Measurements from ENCODE around the gene CAB39L.

CAB39L gene

DNA sequence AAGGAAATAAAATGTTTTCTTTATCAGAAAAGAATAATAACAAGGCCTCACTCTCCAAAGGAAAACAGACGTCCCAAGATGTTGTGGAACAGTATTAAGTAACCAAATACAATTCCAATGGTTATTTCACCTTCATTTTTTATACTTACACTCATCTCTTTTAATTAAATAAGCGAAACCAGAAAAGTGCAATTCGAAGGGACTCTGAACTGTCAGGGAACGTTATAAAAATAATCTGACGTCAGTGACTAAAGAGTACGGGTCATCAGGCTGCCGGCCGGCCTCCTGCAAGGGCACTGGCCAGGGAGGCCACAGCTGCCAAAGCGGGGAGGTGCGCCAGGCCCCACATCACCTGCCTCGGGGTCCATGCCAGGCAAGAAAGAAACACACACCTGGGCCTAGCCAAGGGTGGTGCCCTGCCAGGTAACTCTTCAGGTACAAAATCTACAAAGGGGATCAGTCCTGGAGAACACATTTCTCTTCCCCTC lies 134.9 kb downstream of the CAB39L start:
- TF ChIP-seq CTCF (IDR thresholded peaks at IDR 0.05; ENCODE audit: control extremely low read depth, extremely low read depth, low read depth, missing control alignments) = no peak
- CTCF ChIA-PET = no interaction called here
- POLR2A ChIA-PET = no interaction called here
- DNase-seq (ENCODE audit: extremely low spot score) = no peak

DNA sequence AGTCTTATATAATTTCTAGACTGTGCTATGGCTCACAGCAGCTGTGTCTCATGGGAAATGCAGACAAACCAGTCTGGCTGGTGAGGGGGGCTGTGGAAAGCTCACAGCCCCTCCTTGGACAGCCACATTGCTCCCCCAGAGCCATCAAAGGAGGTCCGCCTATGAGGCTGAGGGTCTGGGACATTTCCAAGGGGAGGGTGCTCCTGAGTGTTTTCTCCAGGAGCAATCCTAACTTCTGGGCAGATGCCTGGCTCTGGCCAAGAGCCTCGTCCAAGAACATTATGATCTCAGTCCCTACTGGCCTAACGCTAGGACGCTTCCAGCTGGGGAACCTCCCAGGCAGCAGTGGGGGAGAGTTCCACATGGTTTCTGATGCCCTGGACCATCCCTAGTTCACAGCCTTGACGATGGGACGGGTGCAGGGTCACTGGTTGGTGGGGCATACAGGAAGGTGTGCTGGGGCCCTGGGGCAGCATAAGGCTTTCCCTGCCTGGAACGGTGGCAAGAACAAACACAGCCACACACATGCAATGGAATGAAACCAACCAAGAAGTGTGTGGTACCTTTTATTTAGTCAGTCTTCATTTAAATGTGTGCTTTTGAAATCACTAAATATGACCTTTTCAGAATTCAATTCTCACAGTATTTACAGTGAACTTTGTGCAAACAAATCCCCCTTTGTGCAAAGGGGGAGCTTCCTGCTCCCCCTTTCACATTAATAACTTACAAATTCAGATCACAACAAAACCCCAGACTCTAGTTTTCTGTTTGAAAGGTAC lies 135.6 kb downstream of the CAB39L start:
- ChIA-PET POLR2A (no interaction called here), CTCF (interaction anchor here (1.3 to 1.4 kb wide), 2 partner anchors 25 to 299 kb away, joined by 3 to 7 read pairs; no protein-coding TSS in a partner anchor)
- TF ChIP-seq CTCF (IDR thresholded peaks at IDR 0.05; ENCODE audit: control extremely low read depth, extremely low read depth, low read depth, missing control alignments) = no peak
- DNase-seq (ENCODE audit: extremely low spot score) = no peak

GRCh38 chr13:49307365-49307764 lies 136.5 kb downstream of the CAB39L start:
- TF ChIP-seq CTCF (IDR thresholded peaks at IDR 0.05; ENCODE audit: control extremely low read depth, extremely low read depth, low read depth, missing control alignments) = no peak
- ChIA-PET POLR2A (no interaction called here), CTCF (interaction anchor here (1.3 to 1.4 kb wide), 2 partner anchors 24 to 299 kb away, joined by 3 to 7 read pairs; no protein-coding TSS in a partner anchor)
- DNase-seq (ENCODE audit: extremely low spot score) = no peak

DNA sequence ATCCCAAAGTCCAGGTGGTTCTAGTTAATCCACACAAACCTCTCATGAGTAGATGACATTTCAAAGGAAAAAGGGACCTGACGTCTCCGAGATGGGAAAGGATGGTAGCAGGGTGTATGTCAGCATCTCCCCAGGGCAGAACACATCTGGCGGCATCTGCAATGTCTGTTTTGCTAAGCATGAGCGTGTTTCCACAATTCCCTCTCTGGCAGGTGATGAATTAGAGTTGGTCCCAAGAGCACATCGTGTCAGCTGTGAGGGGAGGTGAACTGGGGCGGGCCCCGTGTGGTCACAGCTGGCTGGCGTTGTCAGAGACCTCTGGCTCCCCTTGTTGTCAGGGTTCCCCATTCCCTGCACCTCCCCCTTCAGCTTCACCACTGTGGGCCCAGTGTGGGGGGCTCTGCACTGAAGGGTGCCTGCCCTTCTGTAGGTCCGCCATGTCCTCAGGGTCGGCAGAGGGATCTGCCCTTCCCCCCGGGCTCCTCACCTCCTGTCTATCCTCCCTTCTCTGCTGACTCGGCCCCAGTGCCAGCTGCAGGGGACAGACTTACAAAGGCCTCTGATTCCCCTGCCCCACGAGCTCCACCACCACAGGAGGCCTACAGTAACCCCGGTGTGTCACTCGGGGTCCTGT lies 138.0 kb downstream of the CAB39L start:
- DNase-seq (ENCODE audit: extremely low spot score) = no peak
- no peak for TF ChIP-seq CTCF (IDR thresholded peaks at IDR 0.05; ENCODE audit: control extremely low read depth, extremely low read depth, low read depth, missing control alignments)
- ChIA-PET POLR2A (no interaction called here), CTCF (interaction anchor here (1.0 to 1.9 kb wide), 4 partner anchors 9 to 310 kb away, joined by 3 to 5 read pairs (median 4); no protein-coding TSS in a partner anchor)

DNA sequence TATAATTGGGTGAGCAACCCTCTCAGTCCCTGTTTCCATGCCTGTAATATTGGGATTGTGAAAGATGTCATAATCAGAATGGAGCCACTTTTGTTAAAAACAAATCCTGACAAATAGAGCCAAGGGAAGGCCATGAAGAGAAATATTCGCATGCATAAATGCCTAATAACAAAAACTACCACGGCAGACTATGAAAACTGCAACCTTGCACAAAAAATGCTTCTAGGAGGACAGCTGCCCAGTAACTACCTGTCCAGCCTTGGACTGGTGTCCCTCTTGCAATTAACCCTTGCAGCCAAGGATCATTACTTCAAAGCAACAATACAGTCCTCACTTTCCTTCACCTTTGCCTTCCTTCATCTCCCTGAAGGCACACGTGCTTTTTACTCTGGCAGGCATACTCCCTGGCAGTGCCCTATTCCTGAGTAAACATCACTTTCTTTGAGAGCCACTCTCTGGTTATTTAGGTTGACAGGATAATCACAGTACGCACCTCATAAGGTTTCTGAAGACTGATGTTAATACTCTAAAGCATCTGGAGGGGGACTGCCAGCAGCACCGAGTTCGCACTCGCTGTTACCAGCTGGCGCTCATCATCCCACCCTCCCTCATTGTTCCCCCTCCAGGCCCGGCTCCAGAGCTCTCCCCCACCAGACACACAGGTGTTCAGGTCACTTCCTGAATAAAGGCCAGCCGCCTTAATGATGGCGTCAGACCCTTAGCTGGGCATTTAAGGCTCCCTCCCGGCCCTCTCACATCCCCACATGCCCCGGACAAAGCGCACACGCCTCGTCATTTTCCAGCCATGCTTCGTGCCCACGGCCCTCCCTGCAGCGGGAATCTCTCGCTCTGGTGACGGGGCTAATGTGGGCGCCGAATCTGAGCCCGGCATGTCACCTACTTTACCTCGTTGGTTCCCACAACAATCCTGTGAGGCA lies 138.8 kb downstream of the CAB39L start:
- no peak for TF ChIP-seq CTCF (IDR thresholded peaks at IDR 0.05; ENCODE audit: control extremely low read depth, extremely low read depth, low read depth, missing control alignments)
- CTCF ChIA-PET = interaction anchor here (1.0 to 1.9 kb wide), 4 partner anchors 9 to 311 kb away, joined by 3 to 5 read pairs (median 4); no protein-coding TSS in a partner anchor
- DNase-seq (ENCODE audit: extremely low spot score) = no peak
- POLR2A ChIA-PET = no interaction called here

DNA sequence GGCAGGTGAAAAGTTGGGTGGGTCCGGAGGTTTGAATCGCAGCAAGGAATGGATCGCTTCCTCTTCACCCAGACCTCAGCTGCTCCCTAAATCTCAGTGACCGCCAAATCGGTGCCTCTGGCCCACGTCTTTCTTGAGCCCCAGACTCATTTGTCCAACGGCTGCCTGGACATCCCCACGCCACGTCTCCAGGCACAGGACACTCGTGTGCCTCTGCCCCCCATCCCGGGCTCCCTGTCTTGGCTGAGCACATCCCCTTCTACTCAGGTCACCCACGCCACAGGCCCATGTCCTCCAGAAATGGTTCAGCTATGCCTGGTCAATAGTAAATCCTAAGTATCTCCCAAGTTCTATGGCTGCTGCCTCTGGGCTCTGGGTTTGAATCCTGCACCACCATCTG lies 139.5 kb downstream of the CAB39L start:
- DNase-seq (ENCODE audit: extremely low spot score) = no peak
- POLR2A ChIA-PET = no interaction called here
- CTCF ChIA-PET = no interaction called here
- TF ChIP-seq CTCF (IDR thresholded peaks at IDR 0.05; ENCODE audit: control extremely low read depth, extremely low read depth, low read depth, missing control alignments) = no peak
